Ishikawa (cell line): Measurements from ENCODE around the gene ACSM5.

Source experiments
- CEBPB ChIP-seq: IDR thresholded peaks from 2 replicates; pipeline ENCODE4 v1.6.1; 2012
- CREB1 ChIP-seq: IDR thresholded peaks from 2 replicates; pipeline ENCODE4 v1.6.1; 2012; ENCODE audit warnings: low read depth
- EGR1 ChIP-seq: IDR thresholded peaks from 2 replicates; pipeline ENCODE4 v1.6.1; 2012
- EP300 ChIP-seq: IDR thresholded peaks from 2 replicates; pipeline ENCODE4 v1.6.1; 2012; ENCODE audit warnings: borderline replicate concordance
- FOXM1 ChIP-seq: IDR thresholded peaks from 2 replicates; pipeline ENCODE4 v1.6.1; 2012; ENCODE audit warnings: low read depth, borderline replicate concordance
- MAX ChIP-seq: IDR thresholded peaks from 2 replicates; pipeline ENCODE4 v1.6.1; 2012
- NFIC ChIP-seq: IDR thresholded peaks from 2 replicates; pipeline ENCODE4 v1.6.1; 2012
- RAD21 ChIP-seq: IDR thresholded peaks from 2 replicates; pipeline ENCODE4 v1.6.1; 2012; ENCODE audit warnings: low read depth
- TAF1 ChIP-seq: IDR thresholded peaks from 2 replicates; pipeline ENCODE4 v1.6.1; 2012; ENCODE audit warnings: low read depth, mild to moderate bottlenecking
- TCF12 ChIP-seq: IDR thresholded peaks from 2 replicates; pipeline ENCODE4 v1.6.1; 2012; ENCODE audit warnings: low read depth
- TEAD4 ChIP-seq: IDR thresholded peaks from 2 replicates; pipeline ENCODE4 v1.6.1; 2012
- YY1 ChIP-seq: IDR thresholded peaks from 2 replicates; pipeline ENCODE4 v1.6.1; 2012; ENCODE audit warnings: low read depth
- ZBTB7A ChIP-seq: IDR thresholded peaks from 2 replicates; pipeline ENCODE4 v1.6.1; 2012; ENCODE audit warnings: low read depth
- TF ChIP-seq, protein P1 (sequence below): IDR thresholded peaks from 2 replicates; pipeline ENCODE4 v1.6.1; 2012
- TF ChIP-seq, protein P2 (sequence below): IDR thresholded peaks from 2 replicates; pipeline ENCODE4 v1.6.1; 2012; ENCODE audit warnings: low read depth, mild to moderate bottlenecking

Gene ACSM5

DNA sequence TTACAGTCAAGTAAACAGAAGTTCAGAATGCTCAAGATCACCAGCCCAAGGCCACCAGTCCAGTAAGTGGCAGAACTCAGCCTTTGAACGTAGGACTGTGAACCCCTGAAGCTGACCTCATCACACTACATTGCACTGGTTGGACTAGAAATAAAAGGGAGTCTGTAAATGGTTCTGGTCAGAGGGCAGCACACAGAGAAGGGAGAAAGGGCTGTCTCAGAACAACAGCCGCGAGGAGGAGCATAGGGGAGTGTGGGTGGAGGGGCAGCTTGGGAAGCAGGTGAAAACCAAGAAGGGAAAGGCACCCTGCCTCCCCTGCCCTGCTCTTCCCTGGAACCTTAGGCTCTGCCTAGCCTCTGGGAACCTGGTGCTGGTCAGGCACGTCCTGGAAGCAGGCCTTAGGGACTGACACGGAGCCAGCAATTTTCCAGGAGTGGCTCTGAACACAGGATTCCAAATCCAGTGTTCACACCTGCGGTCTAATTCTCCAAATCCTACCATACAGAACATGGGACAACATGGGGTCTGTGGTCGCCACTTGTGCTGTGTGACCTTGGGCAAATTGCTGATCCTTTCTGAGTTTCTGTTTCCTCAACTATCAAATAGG is 11.8 kb upstream of the ACSM5 start:
- TF ChIP-seq, protein P1, sequence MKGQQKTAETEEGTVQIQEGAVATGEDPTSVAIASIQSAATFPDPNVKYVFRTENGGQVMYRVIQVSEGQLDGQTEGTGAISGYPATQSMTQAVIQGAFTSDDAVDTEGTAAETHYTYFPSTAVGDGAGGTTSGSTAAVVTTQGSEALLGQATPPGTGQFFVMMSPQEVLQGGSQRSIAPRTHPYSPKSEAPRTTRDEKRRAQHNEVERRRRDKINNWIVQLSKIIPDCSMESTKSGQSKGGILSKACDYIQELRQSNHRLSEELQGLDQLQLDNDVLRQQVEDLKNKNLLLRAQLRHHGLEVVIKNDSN, result no peak
- TF ChIP-seq TAF1 (no peak), NFIC (no peak), EGR1 (no peak), FOXM1 (no peak), YY1 (no peak), ZBTB7A (no peak), TEAD4 (no peak), MAX (no peak), TCF12 (no peak), CREB1 (no peak), CEBPB (no peak), RAD21 (no peak), EP300 (no peak)
- TF ChIP-seq, protein P2, sequence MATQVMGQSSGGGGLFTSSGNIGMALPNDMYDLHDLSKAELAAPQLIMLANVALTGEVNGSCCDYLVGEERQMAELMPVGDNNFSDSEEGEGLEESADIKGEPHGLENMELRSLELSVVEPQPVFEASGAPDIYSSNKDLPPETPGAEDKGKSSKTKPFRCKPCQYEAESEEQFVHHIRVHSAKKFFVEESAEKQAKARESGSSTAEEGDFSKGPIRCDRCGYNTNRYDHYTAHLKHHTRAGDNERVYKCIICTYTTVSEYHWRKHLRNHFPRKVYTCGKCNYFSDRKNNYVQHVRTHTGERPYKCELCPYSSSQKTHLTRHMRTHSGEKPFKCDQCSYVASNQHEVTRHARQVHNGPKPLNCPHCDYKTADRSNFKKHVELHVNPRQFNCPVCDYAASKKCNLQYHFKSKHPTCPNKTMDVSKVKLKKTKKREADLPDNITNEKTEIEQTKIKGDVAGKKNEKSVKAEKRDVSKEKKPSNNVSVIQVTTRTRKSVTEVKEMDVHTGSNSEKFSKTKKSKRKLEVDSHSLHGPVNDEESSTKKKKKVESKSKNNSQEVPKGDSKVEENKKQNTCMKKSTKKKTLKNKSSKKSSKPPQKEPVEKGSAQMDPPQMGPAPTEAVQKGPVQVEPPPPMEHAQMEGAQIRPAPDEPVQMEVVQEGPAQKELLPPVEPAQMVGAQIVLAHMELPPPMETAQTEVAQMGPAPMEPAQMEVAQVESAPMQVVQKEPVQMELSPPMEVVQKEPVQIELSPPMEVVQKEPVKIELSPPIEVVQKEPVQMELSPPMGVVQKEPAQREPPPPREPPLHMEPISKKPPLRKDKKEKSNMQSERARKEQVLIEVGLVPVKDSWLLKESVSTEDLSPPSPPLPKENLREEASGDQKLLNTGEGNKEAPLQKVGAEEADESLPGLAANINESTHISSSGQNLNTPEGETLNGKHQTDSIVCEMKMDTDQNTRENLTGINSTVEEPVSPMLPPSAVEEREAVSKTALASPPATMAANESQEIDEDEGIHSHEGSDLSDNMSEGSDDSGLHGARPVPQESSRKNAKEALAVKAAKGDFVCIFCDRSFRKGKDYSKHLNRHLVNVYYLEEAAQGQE, result no peak

- TF ChIP-seq EP300, result no peak
- no peak for TF ChIP-seq CEBPB
- TF ChIP-seq, protein P1, result no peak
- TF ChIP-seq FOXM1, result no peak
- TF ChIP-seq, protein P2, result no peak
- TF ChIP-seq CREB1, result no peak
- TF ChIP-seq RAD21, result no peak
- TF ChIP-seq ZBTB7A, result no peak
- TF ChIP-seq TAF1, result no peak
Measured at GRCh38 chr16:20398603-20399002, 10.7 kb upstream of the ACSM5 start.

- TF ChIP-seq RAD21, result no peak
- no peak for TF ChIP-seq EGR1
- TF ChIP-seq, protein P1, result no peak
- no peak for TF ChIP-seq TEAD4
- TF ChIP-seq CREB1, result no peak
- TF ChIP-seq NFIC, result no peak
- no peak for TF ChIP-seq TCF12
- no peak for TF ChIP-seq FOXM1
- TF ChIP-seq, protein P2, result no peak
- TF ChIP-seq YY1, result no peak
- no peak for TF ChIP-seq ZBTB7A
- TF ChIP-seq TAF1, result no peak
Measured at GRCh38 chr16:20399185-20399584, 10.1 kb upstream of the ACSM5 start.

DNA sequence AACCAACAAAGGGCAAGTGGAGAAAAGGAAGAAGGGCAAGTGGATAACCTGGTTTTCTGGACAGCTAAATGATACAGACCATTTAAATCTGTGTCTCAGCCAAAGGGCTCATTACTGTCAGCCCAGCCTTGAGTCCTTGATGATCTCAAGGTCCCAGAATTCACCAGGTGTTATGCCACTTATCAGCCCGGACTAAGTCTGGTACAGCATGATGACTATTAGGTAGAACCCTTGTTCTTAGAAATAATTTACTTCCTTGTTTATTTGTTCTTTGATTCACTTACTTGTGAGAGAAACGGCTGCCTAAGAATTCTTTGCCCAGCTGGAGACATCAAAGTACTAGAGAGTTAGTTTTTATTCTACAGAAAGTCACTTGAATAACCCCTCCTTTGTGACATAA is 8.3 kb upstream of the ACSM5 start:
- TF ChIP-seq CREB1 (no peak), EP300 (no peak), RAD21 (no peak), CEBPB (no peak), ZBTB7A (no peak), NFIC (no peak), YY1 (no peak), FOXM1 (no peak), EGR1 (no peak), TCF12 (no peak), MAX (no peak), TAF1 (no peak)
- TF ChIP-seq, protein P2, result no peak
- TF ChIP-seq, protein P1, result no peak
